OCI-LY3 (cell line): ENCODE measurements around the gene HCFC1.
A peak's percentile ranks its signal among the peaks of the same experiment; 100 is the strongest.

Experiments used
- H2AFZ ChIP-seq: fragments of 200-600, 300-600 bp; shearing (Covaris generic); 2 replicates; pipeline ENCODE4 v1.6.0; 2014; ENCODE audit warnings: antibody characterized with exemption, low read depth, low read length
- H3K27ac ChIP-seq: fragments of 200-600, 300-600 bp; sonication (generic); 2 replicates; pipeline ENCODE4 v1.5.1; 2014; ENCODE audit warnings: mild to moderate bottlenecking, low read length, moderate library complexity, mixed read lengths
- H3K27me3 ChIP-seq: fragments of 200-600, 300-600 bp; sonication (generic); 2 replicates; pipeline ENCODE4 v1.6.1; 2014; ENCODE audit warnings: low read depth, low read length, mixed read lengths
- H3K36me3 ChIP-seq: fragments of 200-600, 300-600 bp; sonication (generic); replicated peaks from 2 replicates; pipeline ENCODE3; 2014; ENCODE audit warnings: low read depth, low read length, mixed read lengths
- H3K4me1 ChIP-seq: fragments of 300-600, 200-600 bp; sonication (generic); 2 replicates; pipeline ENCODE4 v1.6.1; 2014; ENCODE audit warnings: low read length, mixed read lengths
- H3K4me2 ChIP-seq: fragments of 200-600, 300-600 bp; sonication (generic); 2 replicates; pipeline ENCODE4 v1.6.1; 2014; ENCODE audit warnings: low read length, mixed read lengths
- H3K4me3 ChIP-seq: fragments of 300-600, 200-600 bp; sonication (generic); 2 replicates; pipeline ENCODE4 v1.5.1; 2014; ENCODE audit warnings: antibody characterized with exemption, mild to moderate bottlenecking, low read length, moderate library complexity
- H3K79me2 ChIP-seq: fragments of 300-600, 200-600 bp; shearing (Covaris generic); 2 replicates; pipeline ENCODE4 v1.6.1; 2014; ENCODE audit warnings: mild to moderate bottlenecking, low read length, mixed read lengths
- H3K9ac ChIP-seq: fragments of 300-600, 200-600 bp; shearing (Covaris generic); 2 replicates; pipeline ENCODE4 v1.6.0; 2014; ENCODE audit warnings: mild to moderate bottlenecking, low read length, moderate library complexity
- H3K9me3 ChIP-seq: fragments of 200-600, 300-600 bp; shearing (Covaris generic); 2 replicates; pipeline ENCODE4 v1.6.1; 2014; ENCODE audit warnings: low read length, mixed read lengths; ENCODE audit not compliant: insufficient read depth
- H4K20me1 ChIP-seq: fragments of 200-600, 300-600 bp; sonication (generic); 2 replicates; pipeline ENCODE4 v1.6.1; 2016; ENCODE audit warnings: low read length, mixed read lengths; ENCODE audit not compliant: insufficient read depth
- EZH2phosphoT487 ChIP-seq: fragments of 200-600 bp; shearing (Covaris generic); IDR thresholded peaks from 2 replicates; pipeline ENCODE4 v1.6.1; 2018; ENCODE audit warnings: antibody characterized with exemption, mixed run types, low read depth
- TF ChIP-seq, protein P1 (sequence below): fragments of 200-600, 300-600 bp; sonication (generic); IDR thresholded peaks from 2 replicates; pipeline ENCODE4 v1.5.1; 2014; ENCODE audit warnings: antibody characterized with exemption, low read length, low read depth

Gene HCFC1

DNA sequence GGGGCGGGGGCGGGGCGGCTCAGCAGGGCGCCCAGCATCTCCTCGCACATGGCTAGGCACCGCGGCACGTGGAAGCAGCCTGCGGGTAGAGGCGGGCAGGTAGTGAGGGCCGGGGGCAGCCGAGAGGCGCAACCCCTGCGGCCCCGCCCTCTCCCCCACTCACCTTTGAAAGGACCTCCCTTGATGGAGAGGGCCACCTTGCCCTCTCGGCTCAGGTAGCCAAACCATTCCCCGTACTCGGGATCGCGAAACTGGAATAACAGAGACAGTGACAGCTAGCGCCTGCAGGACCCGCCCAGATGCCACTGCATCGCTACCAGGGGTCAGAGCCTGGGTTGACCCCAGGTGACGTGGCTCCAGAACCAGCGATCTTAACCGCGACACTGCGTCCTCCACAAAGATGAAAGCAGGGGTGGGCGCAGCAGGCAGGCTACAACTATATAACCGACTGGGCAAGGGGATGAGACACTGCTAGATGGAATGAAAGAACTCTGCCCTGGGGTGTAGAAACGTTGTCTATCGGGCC lies 36.2 kb downstream of the HCFC1 start:
- Histone ChIP-seq H3K4me3 (peak overlapping the region; percentile 91), H3K9ac (peak overlapping the region; percentile 64), H3K27me3 (no peaks in the 10 kb centered on the region), H3K4me2 (peak overlapping the region; percentile 99), H3K4me1 (peaks cover 4% of the 10 kb centered on the region), H4K20me1 (no peaks in the 10 kb centered on the region), H2AFZ (peak overlapping the region; percentile 65), H3K36me3 (peaks cover 3% of the 10 kb centered on the region), H3K79me2 (peaks cover 37% of the 10 kb centered on the region), H3K9me3 (no peaks in the 10 kb centered on the region), H3K27ac (peak overlapping the region; percentile 30; the same call in 1 of the 2 replicates)
- TF ChIP-seq EZH2phosphoT487: no peak
- TF ChIP-seq, protein P1, sequence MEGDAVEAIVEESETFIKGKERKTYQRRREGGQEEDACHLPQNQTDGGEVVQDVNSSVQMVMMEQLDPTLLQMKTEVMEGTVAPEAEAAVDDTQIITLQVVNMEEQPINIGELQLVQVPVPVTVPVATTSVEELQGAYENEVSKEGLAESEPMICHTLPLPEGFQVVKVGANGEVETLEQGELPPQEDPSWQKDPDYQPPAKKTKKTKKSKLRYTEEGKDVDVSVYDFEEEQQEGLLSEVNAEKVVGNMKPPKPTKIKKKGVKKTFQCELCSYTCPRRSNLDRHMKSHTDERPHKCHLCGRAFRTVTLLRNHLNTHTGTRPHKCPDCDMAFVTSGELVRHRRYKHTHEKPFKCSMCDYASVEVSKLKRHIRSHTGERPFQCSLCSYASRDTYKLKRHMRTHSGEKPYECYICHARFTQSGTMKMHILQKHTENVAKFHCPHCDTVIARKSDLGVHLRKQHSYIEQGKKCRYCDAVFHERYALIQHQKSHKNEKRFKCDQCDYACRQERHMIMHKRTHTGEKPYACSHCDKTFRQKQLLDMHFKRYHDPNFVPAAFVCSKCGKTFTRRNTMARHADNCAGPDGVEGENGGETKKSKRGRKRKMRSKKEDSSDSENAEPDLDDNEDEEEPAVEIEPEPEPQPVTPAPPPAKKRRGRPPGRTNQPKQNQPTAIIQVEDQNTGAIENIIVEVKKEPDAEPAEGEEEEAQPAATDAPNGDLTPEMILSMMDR: no peak

DNA sequence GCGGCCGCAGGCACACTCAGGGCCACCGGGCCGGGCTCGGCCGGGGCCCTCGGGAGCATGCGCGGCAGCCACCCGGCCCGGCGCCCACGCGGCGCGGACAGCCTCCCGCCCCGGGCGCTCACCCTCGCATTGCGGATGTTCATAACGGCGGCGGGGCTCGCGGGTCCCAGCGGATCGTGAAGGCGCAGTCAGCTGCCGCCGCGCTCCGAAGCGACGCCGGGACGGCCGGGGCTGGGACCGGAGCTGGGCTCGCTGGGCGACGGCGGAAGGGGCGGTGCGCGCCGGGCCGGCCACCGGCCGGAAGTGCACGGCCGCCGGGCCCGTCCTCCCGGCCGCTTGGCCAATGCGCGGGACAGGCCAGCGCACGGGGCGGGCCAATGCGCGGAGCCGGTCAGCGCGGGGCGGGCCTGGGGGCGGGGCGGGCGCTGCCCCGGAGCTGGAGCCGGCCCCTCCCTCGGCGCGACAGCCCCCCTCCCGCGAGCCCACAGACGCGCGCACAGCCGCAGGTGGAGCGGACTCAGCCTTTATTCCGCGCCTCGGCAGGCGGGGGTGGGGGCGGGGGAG lies 36.8 kb downstream of the HCFC1 start, which contains the start of gene NAA10:
TSS of gene NAA10 (minus strand) at position 276 of the 564 bp plus-strand sequence. CDS start at position 143, 133 bp downstream.
- H2AFZ ChIP-seq: peak within 1 kb of the TSS; percentile 65
- H3K27ac ChIP-seq: peak within 1 kb of the TSS; percentile 42
- peak within 1 kb of the TSS; percentile 99 for H3K4me2 ChIP-seq
- H3K9ac ChIP-seq: peak within 1 kb of the TSS; percentile 83
- peak within 1 kb of the TSS; percentile 96 for H3K4me3 ChIP-seq
- peaks cover 4% of the 10 kb centered on the region for H3K4me1 ChIP-seq
- peaks cover 3% of the 10 kb centered on the region for H3K36me3 ChIP-seq
- H3K9me3 ChIP-seq: no peaks in the 10 kb centered on the region
- TF ChIP-seq, protein P1: no peak
- no peaks in the 10 kb centered on the region for H3K27me3 ChIP-seq
- H4K20me1 ChIP-seq: no peaks in the 10 kb centered on the region
- peaks cover 37% of the 10 kb centered on the region for H3K79me2 ChIP-seq

DNA sequence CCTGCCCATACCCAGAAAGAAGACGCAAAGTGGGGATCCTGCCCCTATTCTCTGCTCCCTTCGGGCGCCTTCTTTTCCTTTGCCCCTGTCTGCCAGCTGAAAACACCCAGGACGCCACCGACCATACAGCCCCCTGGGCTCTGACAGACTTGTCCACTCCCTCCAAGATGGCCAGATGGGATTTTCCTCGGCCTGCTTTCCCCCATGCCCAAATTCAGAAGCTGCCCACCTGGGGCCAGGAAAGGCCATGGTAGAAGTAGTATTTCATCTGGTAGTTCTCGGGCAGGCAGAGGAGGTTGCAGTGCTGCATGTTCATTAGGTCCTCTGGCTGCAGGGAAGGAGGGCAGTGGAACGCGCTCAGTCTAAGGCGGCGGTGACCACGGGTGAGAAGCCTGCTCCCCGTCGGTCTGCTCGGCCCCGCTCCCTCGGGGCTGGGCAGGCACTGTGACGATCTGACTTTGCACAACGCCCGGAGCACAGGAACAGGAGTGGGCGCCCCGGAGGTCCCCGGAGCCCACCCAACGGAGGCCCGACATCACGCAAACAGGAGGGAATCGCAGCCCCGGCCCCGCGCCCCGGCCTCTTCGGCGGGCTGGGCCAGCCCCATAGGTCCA lies 37.4 kb downstream of the HCFC1 start:
- Histone ChIP-seq H3K4me2 (peak overlapping the region; percentile 99), H3K79me2 (peaks cover 37% of the 10 kb centered on the region), H3K36me3 (peaks cover 3% of the 10 kb centered on the region), H3K9me3 (no peaks in the 10 kb centered on the region), H3K4me1 (peaks cover 10% of the 10 kb centered on the region), H3K4me3 (peak overlapping the region; percentile 96), H3K9ac (peak overlapping the region; percentile 83), H4K20me1 (no peaks in the 10 kb centered on the region), H2AFZ (no peak overlapping the region), H3K27ac (peak overlapping the region; percentile 42), H3K27me3 (no peaks in the 10 kb centered on the region)
- TF ChIP-seq EZH2phosphoT487: no peak
- TF ChIP-seq, protein P1: no peak

DNA sequence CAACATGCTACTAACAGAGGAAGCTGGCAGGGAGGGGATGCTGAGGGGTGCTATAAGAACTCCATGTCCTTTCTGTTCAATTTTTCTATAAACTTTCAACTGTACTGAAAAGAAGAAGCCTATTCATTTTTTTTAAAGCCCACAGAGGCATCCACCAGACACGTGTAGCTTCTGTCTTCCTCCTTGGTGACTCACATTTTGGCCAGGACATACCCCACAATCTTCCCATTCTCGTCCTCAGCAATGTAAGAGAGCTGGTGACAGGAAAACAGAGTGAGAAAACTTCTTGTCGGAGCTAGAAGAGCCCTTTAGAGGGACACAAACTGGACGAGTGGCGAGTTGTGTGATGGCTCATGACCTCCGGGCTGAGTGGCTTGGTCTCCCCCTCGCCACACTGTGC lies 37.9 kb downstream of the HCFC1 start:
- H3K27me3 ChIP-seq: no peaks in the 10 kb centered on the region
- peaks cover 3% of the 10 kb centered on the region for H3K36me3 ChIP-seq
- peak overlapping the region; percentile 42 for H3K27ac ChIP-seq
- TF ChIP-seq EZH2phosphoT487: no peak
- peaks cover 40% of the 10 kb centered on the region for H3K79me2 ChIP-seq
- H2AFZ ChIP-seq: no peak overlapping the region
- H3K9me3 ChIP-seq: no peaks in the 10 kb centered on the region
- peak overlapping the region; percentile 96 for H3K4me3 ChIP-seq
- peak overlapping the region; percentile 99 for H3K4me2 ChIP-seq
- H4K20me1 ChIP-seq: no peaks in the 10 kb centered on the region
- H3K9ac ChIP-seq: peak overlapping the region; percentile 83
- peaks cover 15% of the 10 kb centered on the region for H3K4me1 ChIP-seq
